ENCODE data around the gene SDCCAG8. TPM values are rescaled to one million over a fixed set of nuclear protein-coding genes. Genes with fewer than 3 reads are reported as not detected.

The SDCCAG8 gene
- total RNA-seq, 2 donors from 2014 or later: 25.7 to 36.9 TPM

DNA sequence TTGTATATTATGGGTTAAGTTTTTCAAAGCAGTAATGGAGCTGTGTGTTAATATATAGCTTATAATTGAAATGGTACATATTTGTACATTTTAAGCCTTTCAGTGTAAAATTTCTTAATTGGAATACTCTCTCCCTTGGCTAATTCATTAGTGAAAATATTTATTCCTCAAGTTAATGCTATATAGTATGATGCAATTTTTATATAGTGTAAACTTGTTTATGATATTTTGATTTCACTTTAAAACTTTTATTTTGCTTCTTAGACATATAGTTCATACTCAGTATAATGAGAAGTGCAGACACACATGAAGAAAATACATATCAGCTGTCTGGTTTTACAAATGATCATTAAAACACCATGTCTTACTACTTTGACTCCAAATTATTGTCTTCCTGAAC lies 140.6 kb downstream of the SDCCAG8 start:
- no peaks in the 10 kb centered on the region for H3K9me3 ChIP-seq (ENCODE audit: control insufficient read depth, low read length, poor library complexity, severe bottlenecking)
- H3K36me3 Mint-ChIP-seq (ENCODE audit: low read depth): peaks cover 4% of the 10 kb centered on the region
- H3K27ac Mint-ChIP-seq: no peak overlapping the region
- ATAC-seq (no peak), DNase-seq (no peak)
- no peaks in the 10 kb centered on the region for H3K27me3 Mint-ChIP-seq
- peaks cover 2% of the 10 kb centered on the region for H3K4me1 Mint-ChIP-seq
- H3K4me3 Mint-ChIP-seq: no peak overlapping the region

DNA sequence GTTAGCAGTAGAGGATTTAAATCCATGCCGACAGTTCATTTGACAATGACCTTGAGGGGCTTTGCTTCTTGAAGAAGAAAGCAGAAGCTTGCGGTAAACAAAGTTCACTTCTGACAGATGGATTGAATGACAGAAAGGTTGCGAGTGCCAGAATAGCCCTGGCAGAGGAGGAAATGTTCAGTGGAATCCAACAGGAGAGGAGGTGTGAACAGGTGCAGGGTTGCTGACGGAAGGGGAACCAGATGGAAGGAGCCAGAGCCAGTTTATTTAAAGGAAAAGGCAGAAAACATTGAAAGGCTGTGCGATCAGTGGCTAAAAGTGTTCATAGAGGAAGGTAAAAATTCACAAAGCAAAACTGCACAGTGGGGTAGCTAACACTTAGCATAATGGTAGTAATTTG lies 141.0 kb downstream of the SDCCAG8 start:
- ATAC-seq (no peak), DNase-seq (no peak)
- H3K9me3 ChIP-seq (ENCODE audit: control insufficient read depth, low read length, poor library complexity, severe bottlenecking): no peaks in the 10 kb centered on the region
- H3K36me3 Mint-ChIP-seq (ENCODE audit: low read depth): peaks cover 4% of the 10 kb centered on the region
- H3K27ac Mint-ChIP-seq: no peak overlapping the region
- peaks cover 2% of the 10 kb centered on the region for H3K4me1 Mint-ChIP-seq
- no peaks in the 10 kb centered on the region for H3K27me3 Mint-ChIP-seq
- no peak overlapping the region for H3K4me3 Mint-ChIP-seq

- H3K27ac Mint-ChIP-seq: no peak overlapping the region
- H3K27me3 Mint-ChIP-seq: no peaks in the 10 kb centered on the region
- peaks cover 7% of the 10 kb centered on the region for H3K36me3 Mint-ChIP-seq (ENCODE audit: low read depth)
- no peak overlapping the region for H3K4me3 Mint-ChIP-seq
- DNase-seq (no peak), ATAC-seq (no peak)
- H3K4me1 Mint-ChIP-seq: peaks cover 2% of the 10 kb centered on the region
- H3K9me3 ChIP-seq (ENCODE audit: control insufficient read depth, low read length, poor library complexity, severe bottlenecking): no peaks in the 10 kb centered on the region
Observed at GRCh38 chr1:243397613-243398321, 141.9 kb downstream of the SDCCAG8 start.

GRCh38 chr1:243399561-243400155 lies 143.8 kb downstream of the SDCCAG8 start:
- no peaks in the 10 kb centered on the region for H3K27me3 Mint-ChIP-seq
- H3K4me3 Mint-ChIP-seq: no peak overlapping the region
- DNase-seq (no peak), ATAC-seq (no peak)
- no peaks in the 10 kb centered on the region for H3K4me1 Mint-ChIP-seq
- peaks cover 10% of the 10 kb centered on the region for H3K36me3 Mint-ChIP-seq (ENCODE audit: low read depth)
- no peak overlapping the region for H3K27ac Mint-ChIP-seq
- H3K9me3 ChIP-seq (ENCODE audit: control insufficient read depth, low read length, poor library complexity, severe bottlenecking): no peaks in the 10 kb centered on the region

GRCh38 chr1:243402868-243403267 lies 147.0 kb downstream of the SDCCAG8 start:
- DNase-seq (no peak), ATAC-seq (no peak)
- Mint-ChIP-seq H3K27ac (no peak overlapping the region), H3K27me3 (no peaks in the 10 kb centered on the region), H3K4me1 (peaks cover 12% of the 10 kb centered on the region), H3K4me3 (no peak overlapping the region), H3K36me3 (ENCODE audit: low read depth) (peaks cover 8% of the 10 kb centered on the region)
- H3K9me3 ChIP-seq (ENCODE audit: control insufficient read depth, low read length, poor library complexity, severe bottlenecking): no peaks in the 10 kb centered on the region

DNA sequence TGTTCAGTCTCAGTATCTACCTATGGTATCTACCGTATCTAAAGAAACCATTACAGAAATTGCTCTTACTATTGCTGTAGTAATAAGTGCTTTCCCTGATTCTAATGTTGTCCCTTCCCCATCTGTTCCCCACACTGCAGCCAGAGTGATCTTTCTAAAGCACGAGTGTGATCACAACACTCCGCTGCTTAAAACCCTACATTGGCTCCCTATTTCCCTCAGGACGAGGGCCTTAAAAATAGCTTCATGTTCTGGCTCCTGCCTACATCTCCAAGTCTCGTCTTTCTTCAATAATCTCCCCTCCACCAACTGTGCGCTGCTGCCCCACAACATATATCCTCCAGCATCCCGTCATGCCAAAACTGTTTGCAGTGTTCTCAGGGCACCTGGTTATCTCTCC lies 150.6 kb downstream of the SDCCAG8 start:
- H3K27ac Mint-ChIP-seq: no peak overlapping the region
- ATAC-seq: no peak
- H3K4me1 Mint-ChIP-seq: peaks cover 12% of the 10 kb centered on the region
- no peaks in the 10 kb centered on the region for H3K9me3 ChIP-seq (ENCODE audit: control insufficient read depth, low read length, poor library complexity, severe bottlenecking)
- DNase-seq: no peak
- no peaks in the 10 kb centered on the region for H3K27me3 Mint-ChIP-seq
- H3K4me3 Mint-ChIP-seq: no peak overlapping the region
- peaks cover 6% of the 10 kb centered on the region for H3K36me3 Mint-ChIP-seq (ENCODE audit: low read depth)

DNA sequence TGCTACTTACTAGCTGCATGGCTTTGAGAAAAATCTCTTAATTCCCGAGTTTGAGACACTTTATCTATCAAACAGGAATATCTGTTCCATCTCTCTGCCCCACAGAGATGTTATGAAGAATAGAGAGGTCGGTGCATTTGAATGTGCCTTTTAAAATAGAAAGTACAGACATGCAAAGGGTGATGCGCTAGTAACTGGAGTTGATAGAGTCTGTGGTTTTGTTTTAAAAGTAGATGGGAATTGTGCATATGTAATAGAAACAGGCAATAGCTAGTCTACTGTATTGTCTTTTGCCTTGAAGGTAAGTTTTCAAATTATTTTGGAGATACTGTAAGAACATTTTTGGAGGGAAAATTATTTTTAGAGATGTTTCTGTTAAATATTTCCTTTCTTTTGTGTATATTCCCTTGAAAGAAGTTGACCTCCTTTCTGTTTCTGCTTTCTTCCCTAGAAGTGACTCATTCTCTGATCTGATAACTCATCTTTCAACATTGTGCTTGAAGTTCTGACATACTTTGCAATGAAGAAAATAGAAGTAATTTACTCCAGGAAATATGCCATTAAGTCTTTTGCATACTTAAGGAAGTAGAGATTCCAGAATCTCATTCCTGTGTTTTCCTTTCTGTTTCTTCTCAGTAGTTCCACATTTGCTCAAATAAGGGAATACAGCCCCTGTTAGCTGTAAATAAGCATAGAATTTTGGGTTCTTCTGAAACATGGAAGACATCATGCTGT lies 151.6 kb downstream of the SDCCAG8 start:
- no peak for ATAC-seq
- DNase-seq: no peak
- no peak overlapping the region for H3K4me3 Mint-ChIP-seq
- H3K9me3 ChIP-seq (ENCODE audit: control insufficient read depth, low read length, poor library complexity, severe bottlenecking): no peaks in the 10 kb centered on the region
- no peak overlapping the region for H3K27ac Mint-ChIP-seq
- H3K27me3 Mint-ChIP-seq: no peaks in the 10 kb centered on the region
- H3K4me1 Mint-ChIP-seq: peaks cover 13% of the 10 kb centered on the region
- peaks cover 9% of the 10 kb centered on the region for H3K36me3 Mint-ChIP-seq (ENCODE audit: low read depth)

- no peaks in the 10 kb centered on the region for H3K27me3 Mint-ChIP-seq
- H3K4me1 Mint-ChIP-seq: peaks cover 13% of the 10 kb centered on the region
- H3K27ac Mint-ChIP-seq: no peak overlapping the region
- no peak overlapping the region for H3K4me3 Mint-ChIP-seq
- ATAC-seq (no peak), DNase-seq (no peak)
- no peaks in the 10 kb centered on the region for H3K9me3 ChIP-seq (ENCODE audit: control insufficient read depth, low read length, poor library complexity, severe bottlenecking)
- H3K36me3 Mint-ChIP-seq (ENCODE audit: low read depth): peaks cover 6% of the 10 kb centered on the region
Observed at GRCh38 chr1:243408479-243408878, 152.6 kb downstream of the SDCCAG8 start.

- Mint-ChIP-seq H3K27ac (no peak overlapping the region), H3K36me3 (ENCODE audit: low read depth) (peaks cover 5% of the 10 kb centered on the region), H3K27me3 (no peaks in the 10 kb centered on the region), H3K4me3 (no peak overlapping the region), H3K4me1 (peaks cover 18% of the 10 kb centered on the region)
- DNase-seq (no peak), ATAC-seq (no peak)
- no peaks in the 10 kb centered on the region for H3K9me3 ChIP-seq (ENCODE audit: control insufficient read depth, low read length, poor library complexity, severe bottlenecking)
Observed at GRCh38 chr1:243409284-243409683, 153.4 kb downstream of the SDCCAG8 start.

DNA sequence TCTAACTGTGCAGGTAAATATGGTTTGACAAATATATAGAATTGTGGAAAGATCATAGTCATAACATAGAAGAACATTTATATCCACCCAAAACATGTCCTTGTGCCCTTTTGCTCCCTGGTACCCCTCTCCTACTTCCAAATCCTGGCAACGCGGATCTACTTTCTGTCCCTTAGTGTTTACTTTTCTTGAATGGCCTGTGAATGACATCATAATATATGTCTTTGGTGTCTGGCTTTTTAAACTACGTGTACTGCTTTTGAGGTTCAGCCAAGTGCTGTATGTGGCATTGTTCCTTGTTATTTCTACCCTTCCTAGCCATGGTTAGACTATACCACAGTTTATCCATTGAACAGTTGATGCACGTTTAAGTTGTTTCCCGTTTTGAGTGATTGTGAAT lies 155.6 kb downstream of the SDCCAG8 start:
- Mint-ChIP-seq H3K27ac (no peak overlapping the region), H3K4me1 (peaks cover 29% of the 10 kb centered on the region), H3K36me3 (ENCODE audit: low read depth) (peaks cover 5% of the 10 kb centered on the region), H3K4me3 (no peak overlapping the region), H3K27me3 (no peaks in the 10 kb centered on the region)
- DNase-seq (no peak), ATAC-seq (no peak)
- H3K9me3 ChIP-seq (ENCODE audit: control insufficient read depth, low read length, poor library complexity, severe bottlenecking): no peaks in the 10 kb centered on the region

- H3K9me3 ChIP-seq (ENCODE audit: control insufficient read depth, low read length, poor library complexity, severe bottlenecking): no peaks in the 10 kb centered on the region
- H3K4me1 Mint-ChIP-seq: peaks cover 22% of the 10 kb centered on the region
- H3K27ac Mint-ChIP-seq: no peak overlapping the region
- DNase-seq: no peak
- H3K27me3 Mint-ChIP-seq: no peaks in the 10 kb centered on the region
- no peak overlapping the region for H3K4me3 Mint-ChIP-seq
- ATAC-seq: no peak
- peaks cover 5% of the 10 kb centered on the region for H3K36me3 Mint-ChIP-seq (ENCODE audit: low read depth)
Observed at GRCh38 chr1:243413431-243414151, 157.8 kb downstream of the SDCCAG8 start.

DNA sequence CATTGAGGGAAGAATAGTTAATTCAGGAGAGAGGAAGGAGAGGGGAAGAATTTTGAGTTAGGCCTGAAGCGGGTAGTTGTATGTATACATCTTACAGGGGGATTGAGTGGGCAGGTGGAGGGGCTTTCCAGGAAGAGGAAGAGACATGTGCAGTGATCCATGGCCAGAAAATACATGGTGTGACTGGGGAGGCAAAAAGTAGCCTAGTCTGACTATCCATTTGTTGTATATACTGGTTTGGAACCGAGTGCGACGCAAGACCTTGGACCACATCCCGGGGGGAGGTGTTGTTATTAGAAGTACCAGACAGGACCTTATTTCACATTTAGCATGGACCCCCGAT lies 158.3 kb downstream of the SDCCAG8 start:
- Mint-ChIP-seq H3K4me3 (no peak overlapping the region), H3K27me3 (no peaks in the 10 kb centered on the region), H3K4me1 (peaks cover 22% of the 10 kb centered on the region), H3K27ac (no peak overlapping the region), H3K36me3 (ENCODE audit: low read depth) (peaks cover 5% of the 10 kb centered on the region)
- ATAC-seq (no peak), DNase-seq (no peak)
- H3K9me3 ChIP-seq (ENCODE audit: control insufficient read depth, low read length, poor library complexity, severe bottlenecking): no peaks in the 10 kb centered on the region

- Mint-ChIP-seq H3K27ac (peak overlapping the region; percentile 14), H3K36me3 (ENCODE audit: low read depth) (peaks cover 5% of the 10 kb centered on the region)
Observed at GRCh38 chr1:243415663-243416408, 160.0 kb downstream of the SDCCAG8 start.

More at GRCh38 chr1:243415663-243416408, 160.0 kb downstream of the SDCCAG8 start:
- H3K4me1 Mint-ChIP-seq: peaks cover 29% of the 10 kb centered on the region
- peak overlapping the region; percentile 49 for H3K4me3 Mint-ChIP-seq
- no peaks in the 10 kb centered on the region for H3K27me3 Mint-ChIP-seq
- no peaks in the 10 kb centered on the region for H3K9me3 ChIP-seq (ENCODE audit: control insufficient read depth, low read length, poor library complexity, severe bottlenecking)
- DNase-seq (no peak), ATAC-seq (no peak)

Data from T-helper 17 cell (primary cell).